Lung (tissue), 12 donors: ENCODE results near the gene HK3. TPM values are rescaled to one million over a fixed set of nuclear protein-coding genes. Genes with fewer than 3 reads are reported as not detected.

Experiments used
- ATAC-seq: fragments of 200-7000 bp; cut with Tn5 transposase; one replicate; pipeline ENCODE4 v1.9.1; 2020; ENCODE audit warnings: moderate number of reproducible peaks; ENCODE audit not compliant: insufficient read depth, low FRiP score
- DNase-seq, 3 donors: peaks; one replicate each; pipeline ENCODE4 v3.0.0-alpha.2; 2013 to 2017
- H3K27ac ChIP-seq, 2 donors: one replicate each; pipeline ENCODE4 v1.5.1; 2013; ENCODE audit warnings: mild to moderate bottlenecking in 2 of 2, moderate library complexity in 2 of 2, control low read depth in 1 of 2, inconsistent platforms in 1 of 2, low read depth in 1 of 2, low read length in 1 of 2
- H3K27me3 ChIP-seq, 3 donors: one replicate each; pipeline ENCODE4 v1.5.1; 2013; ENCODE audit warnings: low read length in 2 of 3; ENCODE audit not compliant: control insufficient read depth in 3 of 3, insufficient read depth in 3 of 3
- H3K36me3 ChIP-seq, 4 donors: one replicate each; pipeline ENCODE4 v1.5.1; 2013; ENCODE audit warnings: low read length in 4 of 4, mild to moderate bottlenecking in 1 of 4, moderate library complexity in 1 of 4; ENCODE audit not compliant: control insufficient read depth in 4 of 4, insufficient read depth in 4 of 4
- H3K4me1 ChIP-seq, 5 donors: one replicate each; pipeline ENCODE4 v1.5.1; 2013; ENCODE audit warnings: low read length in 5 of 5, mild to moderate bottlenecking in 2 of 5, moderate library complexity in 1 of 5; ENCODE audit not compliant: control insufficient read depth in 5 of 5, insufficient read depth in 5 of 5
- H3K4me3 ChIP-seq: one replicate; pipeline ENCODE4 v1.5.1; 2013; ENCODE audit warnings: mild to moderate bottlenecking, control low read depth, moderate library complexity
- H3K9ac ChIP-seq, 2 donors: one replicate each; pipeline ENCODE4 v1.5.1; 2013; ENCODE audit warnings: low read length in 2 of 2, control low read depth in 1 of 2; ENCODE audit not compliant: insufficient read depth in 1 of 2
- H3K9me3 ChIP-seq, 4 donors: one replicate each; pipeline ENCODE4 v1.5.1; 2013; ENCODE audit warnings: low read length in 3 of 4, mild to moderate bottlenecking in 1 of 4, moderate library complexity in 1 of 4; ENCODE audit not compliant: control insufficient read depth in 4 of 4, insufficient read depth in 3 of 4
- WGBS, 2 donors: extraction: QIAGEN DNeasy Blood & Tissue Kit; methylation state at CpG; one replicate each; pipeline ENCODE4 v1.1.7; 2013; 5-methylcytosine and 5-hydroxymethylcytosine counted together
- polyA plus RNA-seq, 2 donors: library from polyadenylated mRNA; stranded (reverse); fragments of 200-250 nt; gene quantifications; one replicate each; pipeline ENCODE4 v1.2.1, GENCODE V29; 2013
- total RNA-seq, 2 donors: library from RNA; depleted of rRNA in 1 of 2; stranded (reverse); fragments of >200 nt in 1 of 2; gene quantifications; one replicate each; pipeline ENCODE4 v1.2.1, GENCODE V29; 2014 to 2021
- TF ChIP-seq, protein P1 (sequence below): IDR thresholded peaks from 2 replicates; pipeline ENCODE4 v1.5.1; 2012; ENCODE audit warnings: mild to moderate bottlenecking; ENCODE audit errors: control extremely low read depth, extremely low read depth
- donor health status: control.
- donor health status: control.
- donor health status: Bipolar disorder and iron deficiency.
- donor health status: healthy.
- donor health status: DM: yes; HTN: yes; CAD: no.

The HK3 gene
- total and polyA plus RNA-seq, 4 donors, result 9.2 to 260 (median 83.8) TPM

DNA sequence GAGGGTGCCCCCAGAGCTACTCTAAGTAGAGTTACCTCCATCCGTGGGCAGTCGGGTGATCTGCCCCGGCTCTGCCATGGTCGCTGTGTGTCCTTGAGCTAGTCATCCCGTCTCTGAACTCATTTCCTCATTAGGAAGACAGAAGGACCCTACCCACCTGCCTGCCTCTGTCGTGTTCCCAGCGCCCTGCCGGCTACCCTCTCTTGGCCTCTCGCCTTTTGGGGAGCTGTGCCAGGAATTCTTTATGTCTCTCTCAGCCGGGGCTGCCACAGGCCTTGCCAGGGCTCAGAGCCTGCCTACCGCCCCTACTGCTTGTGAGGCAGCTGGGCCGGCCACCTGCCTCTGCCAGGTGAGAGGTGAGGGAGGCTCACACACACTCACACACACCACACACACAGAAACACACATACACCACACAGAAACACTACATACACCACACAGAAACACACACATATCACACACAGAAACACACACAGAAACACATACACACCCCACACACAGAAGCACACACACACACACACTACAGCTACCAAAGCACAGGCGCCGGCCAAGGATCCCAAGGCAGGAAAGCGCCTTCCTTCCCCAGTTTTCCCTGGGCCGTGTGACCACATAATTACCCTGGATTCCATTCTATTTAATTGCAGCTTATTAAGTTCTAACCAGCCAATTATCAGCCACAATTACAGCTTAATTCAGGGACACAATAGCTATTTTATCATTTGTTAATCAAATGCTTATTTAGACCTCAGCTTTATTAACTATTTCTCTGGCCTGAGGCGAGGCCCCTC is 47.1 kb downstream of the HK3 start:
- Histone ChIP-seq H3K27ac (no peak overlapping the region), H3K4me1 (no peaks in the 10 kb centered on the region), H3K36me3 (no peaks in the 10 kb centered on the region), H3K27me3 (peaks cover 0 to 14% (median 6%) of the 10 kb centered on the region in 3 donors), H3K4me3 (no peak overlapping the region), H3K9me3 (no peaks in the 10 kb centered on the region), H3K9ac (no peak overlapping the region)
- DNase-seq, result no peak
- ATAC-seq, result no peak
- 65 to 79% methylated on average over 17 of the region's 17 CpGs for WGBS, 2 donors
- TF ChIP-seq, protein P1, sequence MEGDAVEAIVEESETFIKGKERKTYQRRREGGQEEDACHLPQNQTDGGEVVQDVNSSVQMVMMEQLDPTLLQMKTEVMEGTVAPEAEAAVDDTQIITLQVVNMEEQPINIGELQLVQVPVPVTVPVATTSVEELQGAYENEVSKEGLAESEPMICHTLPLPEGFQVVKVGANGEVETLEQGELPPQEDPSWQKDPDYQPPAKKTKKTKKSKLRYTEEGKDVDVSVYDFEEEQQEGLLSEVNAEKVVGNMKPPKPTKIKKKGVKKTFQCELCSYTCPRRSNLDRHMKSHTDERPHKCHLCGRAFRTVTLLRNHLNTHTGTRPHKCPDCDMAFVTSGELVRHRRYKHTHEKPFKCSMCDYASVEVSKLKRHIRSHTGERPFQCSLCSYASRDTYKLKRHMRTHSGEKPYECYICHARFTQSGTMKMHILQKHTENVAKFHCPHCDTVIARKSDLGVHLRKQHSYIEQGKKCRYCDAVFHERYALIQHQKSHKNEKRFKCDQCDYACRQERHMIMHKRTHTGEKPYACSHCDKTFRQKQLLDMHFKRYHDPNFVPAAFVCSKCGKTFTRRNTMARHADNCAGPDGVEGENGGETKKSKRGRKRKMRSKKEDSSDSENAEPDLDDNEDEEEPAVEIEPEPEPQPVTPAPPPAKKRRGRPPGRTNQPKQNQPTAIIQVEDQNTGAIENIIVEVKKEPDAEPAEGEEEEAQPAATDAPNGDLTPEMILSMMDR, result no peak

DNA sequence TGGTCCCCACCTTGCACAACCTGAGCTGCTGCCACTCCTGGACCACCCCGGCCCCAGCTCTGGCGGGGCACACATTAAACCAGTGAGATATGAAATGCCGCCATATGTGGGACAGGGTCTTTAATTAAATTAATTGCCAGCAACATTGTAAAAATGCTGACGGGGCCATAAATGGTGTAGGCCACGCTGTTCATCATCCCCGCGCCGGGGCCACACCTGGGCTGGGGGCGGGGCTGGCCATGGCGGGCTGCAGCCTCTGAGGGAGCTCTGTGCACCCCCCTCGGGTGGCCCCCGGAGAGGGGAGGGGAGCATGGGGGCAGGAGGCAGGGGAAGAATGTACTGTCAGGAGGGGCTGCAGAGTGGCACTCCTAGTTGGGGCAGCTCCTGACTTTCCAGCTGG is 47.8 kb downstream of the HK3 start:
- 75 to 83% methylated on average over 11 to 12 of the region's 12 CpGs for WGBS, 2 donors
- Histone ChIP-seq H3K36me3 (no peaks in the 10 kb centered on the region), H3K27ac (no peak overlapping the region), H3K9me3 (no peaks in the 10 kb centered on the region), H3K4me3 (no peak overlapping the region), H3K4me1 (no peaks in the 10 kb centered on the region), H3K27me3 (peaks cover 0 to 18% (median 6%) of the 10 kb centered on the region in 3 donors), H3K9ac (no peak overlapping the region)
- no peak for ATAC-seq
- DNase-seq, result no peak
- TF ChIP-seq, protein P1, result no peak

GRCh38 chr5:176850371-176851245 is 48.5 kb downstream of the HK3 start:
- DNase-seq, result no peak
- H3K36me3 ChIP-seq, result no peaks in the 10 kb centered on the region
- TF ChIP-seq, protein P1, result no peak

More at GRCh38 chr5:176850371-176851245, 48.5 kb downstream of the HK3 start:
- Histone ChIP-seq H3K4me3 (no peak overlapping the region), H3K9ac (no peak overlapping the region), H3K4me1 (no peaks in the 10 kb centered on the region), H3K9me3 (peaks cover 0 to 5% (median 0%) of the 10 kb centered on the region in 4 donors), H3K27me3 (peaks cover 0 to 21% (median 10%) of the 10 kb centered on the region in 3 donors), H3K27ac (no peak overlapping the region)
- 78 to 86% methylated on average over 21 of the region's 21 CpGs for WGBS, 2 donors
- ATAC-seq, result no peak
